Measurements from ENCODE around the gene IQCF6.

- no peak for TF ChIP-seq CTCF (IDR thresholded peaks at IDR 0.05)
- no peak for TF ChIP-seq POLR2A (IDR thresholded peaks at IDR 0.05)
These were observed 44.0 kb downstream of the IQCF6 start for GRCh38 chr3:51735039-51735438.
